Measurements from ENCODE around the gene SDCBP2. TPM values are rescaled to one million over a fixed set of nuclear protein-coding genes. Genes with fewer than 3 reads are reported as not detected.

Gene SDCBP2
- total RNA-seq, 1 experiment from 2014 or later: 5.0 TPM

- no peak for DNase-seq (ENCODE audit: extremely low read depth, low read depth)
Observed at GRCh38 chr20:1315804-1316203, 13.1 kb downstream of the SDCBP2 start.

GRCh38 chr20:1313236-1313964, 15.5 kb downstream of the SDCBP2 start:
- peak; percentile 68 for DNase-seq (ENCODE audit: extremely low read depth, low read depth)

- no peak for DNase-seq (ENCODE audit: extremely low read depth, low read depth)
Observed at GRCh38 chr20:1312904-1313235, 16.1 kb downstream of the SDCBP2 start.

GRCh38 chr20:1312308-1312707, 16.6 kb downstream of the SDCBP2 start:
- no peak for DNase-seq (ENCODE audit: extremely low read depth, low read depth)

GRCh38 chr20:1310506-1311190, 18.3 kb downstream of the SDCBP2 start:
- DNase-seq (ENCODE audit: extremely low read depth, low read depth): no peak

- DNase-seq (ENCODE audit: extremely low read depth, low read depth): no peak
Observed at GRCh38 chr20:1310071-1310470, 18.9 kb downstream of the SDCBP2 start.

GRCh38 chr20:1309439-1309847, 19.5 kb downstream of the SDCBP2 start:
- no peak for DNase-seq (ENCODE audit: extremely low read depth, low read depth)

- DNase-seq (ENCODE audit: extremely low read depth, low read depth): no peak
Observed at GRCh38 chr20:1308702-1309095, 20.2 kb downstream of the SDCBP2 start.

- no peak for DNase-seq (ENCODE audit: extremely low read depth, low read depth)
Observed at GRCh38 chr20:1308067-1308701, 20.8 kb downstream of the SDCBP2 start.

GRCh38 chr20:1307571-1307971, 21.4 kb downstream of the SDCBP2 start:
- no peak for DNase-seq (ENCODE audit: extremely low read depth, low read depth)

GRCh38 chr20:1307171-1307570, 21.8 kb downstream of the SDCBP2 start:
- DNase-seq (ENCODE audit: extremely low read depth, low read depth): no peak

- DNase-seq (ENCODE audit: extremely low read depth, low read depth): no peak
Observed at GRCh38 chr20:1306316-1307135, 22.4 kb downstream of the SDCBP2 start.

GRCh38 chr20:1305712-1306111, 23.2 kb downstream of the SDCBP2 start:
- DNase-seq (ENCODE audit: extremely low read depth, low read depth): no peak

- no peak for DNase-seq (ENCODE audit: extremely low read depth, low read depth)
Observed at GRCh38 chr20:1304710-1305515, 24.0 kb downstream of the SDCBP2 start.

- DNase-seq (ENCODE audit: extremely low read depth, low read depth): no peak
Observed at GRCh38 chr20:1302685-1303541, 26.0 kb downstream of the SDCBP2 start.

- DNase-seq (ENCODE audit: extremely low read depth, low read depth): no peak
Observed at GRCh38 chr20:1301031-1301529, 27.9 kb downstream of the SDCBP2 start.

GRCh38 chr20:1300083-1300840, 28.7 kb downstream of the SDCBP2 start:
- DNase-seq (ENCODE audit: extremely low read depth, low read depth): no peak

GRCh38 chr20:1299522-1299921, 29.4 kb downstream of the SDCBP2 start:
- DNase-seq (ENCODE audit: extremely low read depth, low read depth): no peak

Data from NCI-H460 (cell line).